ENCODE results near the gene GGN.

DNA sequence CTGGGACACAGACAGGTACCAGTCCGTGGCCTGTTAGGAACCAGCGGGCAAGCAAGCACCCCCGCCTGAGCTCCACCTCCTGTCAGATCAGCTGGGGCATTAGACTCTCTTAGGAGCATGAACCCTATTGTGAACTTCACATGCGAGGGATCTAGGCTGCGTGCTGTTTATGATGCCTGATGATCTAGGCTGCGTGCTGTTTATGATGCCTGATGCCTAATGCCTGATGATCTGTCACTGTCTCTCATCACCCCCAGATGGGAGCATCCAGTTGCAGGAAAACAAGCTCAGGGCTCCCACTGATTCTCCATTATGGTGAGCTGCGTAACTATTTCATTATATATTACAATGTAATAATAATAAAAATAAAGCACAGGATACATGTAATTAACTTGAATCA lies 34.6 kb upstream of the GGN start:
- TF ChIP-seq, protein P1, sequence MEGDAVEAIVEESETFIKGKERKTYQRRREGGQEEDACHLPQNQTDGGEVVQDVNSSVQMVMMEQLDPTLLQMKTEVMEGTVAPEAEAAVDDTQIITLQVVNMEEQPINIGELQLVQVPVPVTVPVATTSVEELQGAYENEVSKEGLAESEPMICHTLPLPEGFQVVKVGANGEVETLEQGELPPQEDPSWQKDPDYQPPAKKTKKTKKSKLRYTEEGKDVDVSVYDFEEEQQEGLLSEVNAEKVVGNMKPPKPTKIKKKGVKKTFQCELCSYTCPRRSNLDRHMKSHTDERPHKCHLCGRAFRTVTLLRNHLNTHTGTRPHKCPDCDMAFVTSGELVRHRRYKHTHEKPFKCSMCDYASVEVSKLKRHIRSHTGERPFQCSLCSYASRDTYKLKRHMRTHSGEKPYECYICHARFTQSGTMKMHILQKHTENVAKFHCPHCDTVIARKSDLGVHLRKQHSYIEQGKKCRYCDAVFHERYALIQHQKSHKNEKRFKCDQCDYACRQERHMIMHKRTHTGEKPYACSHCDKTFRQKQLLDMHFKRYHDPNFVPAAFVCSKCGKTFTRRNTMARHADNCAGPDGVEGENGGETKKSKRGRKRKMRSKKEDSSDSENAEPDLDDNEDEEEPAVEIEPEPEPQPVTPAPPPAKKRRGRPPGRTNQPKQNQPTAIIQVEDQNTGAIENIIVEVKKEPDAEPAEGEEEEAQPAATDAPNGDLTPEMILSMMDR (conservative IDR thresholded peaks at IDR 0.05; ENCODE audit: low read depth, low read length) = no peak
- no peak for TF ChIP-seq EZH2phosphoT487 (IDR thresholded peaks at IDR 0.05; ENCODE audit: borderline replicate concordance, low read length)
- no peak for TF ChIP-seq EZH2 (IDR thresholded peaks at IDR 0.05; ENCODE audit: low read length, unreplicated experiment)

Measured in PC-3 (cell line).